Loucy (cell line): ENCODE data around the gene AIG1.

Source experiments
- CTCF ChIP-seq: fragments of 200-600 bp; sonication (generic); conservative IDR thresholded peaks from 2 replicates; pipeline ENCODE4 v1.5.1; 2014; ENCODE audit warnings: mild to moderate bottlenecking, antibody characterized with exemption, low read length
- EZH2phosphoT487 ChIP-seq: fragments of 200-600 bp; IDR thresholded peaks from 2 replicates; pipeline ENCODE4 v1.6.1; 2018; ENCODE audit warnings: antibody characterized with exemption, mild to moderate bottlenecking, moderate library complexity, borderline replicate concordance

GRCh38 chr6:143346004-143346403, 285.3 kb downstream of the AIG1 start:
- TF ChIP-seq CTCF = no peak
- no peak for TF ChIP-seq EZH2phosphoT487
